Parathyroid adenoma (tissue), 2 donors: ENCODE data around the gene SLC35F3.

Source experiments
- H2AFZ ChIP-seq: fragments of 300-600 bp; sonication (generic); one replicate; pipeline ENCODE4 v1.7.0; 2017; ENCODE audit warnings: antibody characterized with exemption, mild to moderate bottlenecking
- H3K27ac ChIP-seq: fragments of 300-600 bp; sonication (generic); one replicate; pipeline ENCODE4 v1.7.0; 2017
- H3K27me3 ChIP-seq: fragments of 300-600 bp; sonication (generic); one replicate; pipeline ENCODE4 v1.7.0; 2017; ENCODE audit warnings: low read length; ENCODE audit not compliant: control insufficient read depth, insufficient read depth
- H3K36me3 ChIP-seq: fragments of 300-600 bp; sonication (generic); one replicate; pipeline ENCODE4 v1.7.0; 2017; ENCODE audit warnings: low read length; ENCODE audit not compliant: control insufficient read depth, insufficient read depth
- H3K4me1 ChIP-seq: fragments of 300-600 bp; sonication (generic); one replicate; pipeline ENCODE4 v1.7.0; 2017; ENCODE audit warnings: control low read depth
- H3K4me2 ChIP-seq: fragments of 300-600 bp; sonication (generic); one replicate; pipeline ENCODE4 v1.7.0; 2017; ENCODE audit warnings: low read length
- H3K4me3 ChIP-seq: fragments of 300-600 bp; sonication (generic); one replicate; pipeline ENCODE4 v1.7.0; 2017; ENCODE audit warnings: low read depth, low read length
- H3K79me2 ChIP-seq: fragments of 300-600 bp; sonication (generic); one replicate; pipeline ENCODE4 v1.7.0; 2017; ENCODE audit warnings: control low read depth
- H3K9ac ChIP-seq: fragments of 300-600 bp; sonication (generic); one replicate; pipeline ENCODE4 v1.7.0; 2017; ENCODE audit warnings: mild to moderate bottlenecking
- H3K9me3 ChIP-seq: fragments of 300-600 bp; sonication (generic); one replicate; pipeline ENCODE4 v1.7.0; 2017; ENCODE audit warnings: low read length; ENCODE audit not compliant: control insufficient read depth
- TF ChIP-seq, protein P1 (sequence below): fragments of 300-600 bp; sonication (generic); IDR thresholded peaks from one replicate; pipeline ENCODE4 v1.7.0; 2017; ENCODE audit warnings: antibody characterized with exemption, mild to moderate bottlenecking
- donor health status: primary hyperparathyroidism.

SLC35F3 gene

DNA sequence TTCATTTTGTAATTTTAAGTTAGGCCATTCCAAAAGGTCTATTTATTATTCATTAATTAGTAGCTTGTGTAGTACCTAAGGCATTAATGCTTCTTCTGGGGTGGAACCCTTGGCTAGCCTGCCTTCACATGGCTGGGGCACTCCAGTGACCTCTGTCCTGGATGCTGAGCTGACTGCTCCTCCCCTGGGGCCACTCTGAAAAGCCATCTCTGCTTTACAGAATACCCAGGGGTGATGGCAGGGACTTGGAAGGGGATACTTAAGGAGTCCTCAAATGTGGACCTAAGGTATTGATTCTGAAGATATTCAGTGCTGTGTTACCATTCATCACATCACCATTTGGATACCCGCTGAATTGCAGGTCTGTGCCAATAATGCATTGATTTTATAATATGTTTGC lies 281.0 kb downstream of the SLC35F3 start:
- no peaks in the 10 kb centered on the region for H3K27me3 ChIP-seq
- no peak overlapping the region for H2AFZ ChIP-seq
- no peaks in the 10 kb centered on the region for H3K4me1 ChIP-seq
- TF ChIP-seq, protein P1, sequence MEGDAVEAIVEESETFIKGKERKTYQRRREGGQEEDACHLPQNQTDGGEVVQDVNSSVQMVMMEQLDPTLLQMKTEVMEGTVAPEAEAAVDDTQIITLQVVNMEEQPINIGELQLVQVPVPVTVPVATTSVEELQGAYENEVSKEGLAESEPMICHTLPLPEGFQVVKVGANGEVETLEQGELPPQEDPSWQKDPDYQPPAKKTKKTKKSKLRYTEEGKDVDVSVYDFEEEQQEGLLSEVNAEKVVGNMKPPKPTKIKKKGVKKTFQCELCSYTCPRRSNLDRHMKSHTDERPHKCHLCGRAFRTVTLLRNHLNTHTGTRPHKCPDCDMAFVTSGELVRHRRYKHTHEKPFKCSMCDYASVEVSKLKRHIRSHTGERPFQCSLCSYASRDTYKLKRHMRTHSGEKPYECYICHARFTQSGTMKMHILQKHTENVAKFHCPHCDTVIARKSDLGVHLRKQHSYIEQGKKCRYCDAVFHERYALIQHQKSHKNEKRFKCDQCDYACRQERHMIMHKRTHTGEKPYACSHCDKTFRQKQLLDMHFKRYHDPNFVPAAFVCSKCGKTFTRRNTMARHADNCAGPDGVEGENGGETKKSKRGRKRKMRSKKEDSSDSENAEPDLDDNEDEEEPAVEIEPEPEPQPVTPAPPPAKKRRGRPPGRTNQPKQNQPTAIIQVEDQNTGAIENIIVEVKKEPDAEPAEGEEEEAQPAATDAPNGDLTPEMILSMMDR, result no peak
- H3K79me2 ChIP-seq, result no peaks in the 10 kb centered on the region
- H3K4me2 ChIP-seq, result no peak overlapping the region
- H3K27ac ChIP-seq, result no peak overlapping the region
- H3K4me3 ChIP-seq, result no peak overlapping the region
- no peak overlapping the region for H3K9ac ChIP-seq
- no peaks in the 10 kb centered on the region for H3K36me3 ChIP-seq
- no peaks in the 10 kb centered on the region for H3K9me3 ChIP-seq

DNA sequence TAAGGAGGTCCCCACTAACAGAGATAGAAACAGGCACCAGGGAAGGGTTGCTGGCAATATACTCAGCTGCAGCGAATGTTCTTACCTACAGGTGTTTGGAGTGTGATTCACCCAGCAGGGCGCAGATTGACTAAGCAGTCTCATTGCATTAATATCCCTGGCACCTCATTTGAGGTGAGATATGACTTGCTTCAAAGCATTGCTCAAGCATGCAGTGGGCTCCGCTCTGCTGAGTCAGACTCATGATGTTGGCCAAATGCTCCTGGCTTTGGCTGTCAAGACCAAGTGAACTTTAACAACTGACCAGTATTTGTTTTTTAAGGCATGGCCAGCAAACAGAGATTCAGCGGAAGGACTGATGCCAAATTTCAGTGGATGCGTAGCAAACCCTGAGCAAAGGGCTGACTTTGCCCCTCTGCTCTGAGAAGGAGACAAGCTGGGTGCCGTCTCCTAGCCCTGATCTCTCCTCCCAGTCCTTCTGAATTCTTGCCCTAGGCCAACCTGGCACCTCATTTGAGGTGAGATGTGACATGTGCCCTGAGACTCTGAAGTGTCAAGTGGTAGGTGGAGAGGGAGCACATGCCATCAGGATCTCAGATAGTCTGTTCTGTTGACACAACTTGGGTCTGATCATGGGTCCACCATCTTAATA lies 281.7 kb downstream of the SLC35F3 start:
- Histone ChIP-seq H3K36me3 (no peaks in the 10 kb centered on the region), H3K9me3 (no peaks in the 10 kb centered on the region), H3K4me1 (no peaks in the 10 kb centered on the region), H3K27me3 (no peaks in the 10 kb centered on the region), H3K9ac (no peak overlapping the region), H3K4me2 (no peak overlapping the region), H3K4me3 (no peak overlapping the region), H2AFZ (no peak overlapping the region), H3K27ac (no peak overlapping the region), H3K79me2 (no peaks in the 10 kb centered on the region)
- TF ChIP-seq, protein P1, result no peak

DNA sequence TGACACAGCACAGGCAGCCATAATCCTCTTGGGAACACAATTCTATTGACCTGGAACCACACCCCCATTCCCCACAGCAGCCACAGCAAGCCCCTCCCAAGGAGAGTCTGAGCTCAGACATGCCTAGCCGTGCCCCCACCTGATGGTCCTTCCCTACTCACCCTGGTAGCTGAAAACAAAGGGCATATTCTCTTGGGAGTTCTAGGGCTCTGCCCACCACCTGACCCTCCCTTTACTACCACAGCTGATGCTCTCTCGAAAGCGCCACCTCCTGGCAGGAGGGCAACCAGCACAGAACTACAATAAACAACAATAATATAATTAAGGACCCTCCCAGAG lies 283.9 kb downstream of the SLC35F3 start:
- no peak overlapping the region for H3K4me2 ChIP-seq
- no peaks in the 10 kb centered on the region for H3K36me3 ChIP-seq
- no peaks in the 10 kb centered on the region for H3K9me3 ChIP-seq
- H3K4me3 ChIP-seq, result no peak overlapping the region
- no peaks in the 10 kb centered on the region for H3K27me3 ChIP-seq
- H2AFZ ChIP-seq, result no peak overlapping the region
- H3K4me1 ChIP-seq, result no peaks in the 10 kb centered on the region
- H3K9ac ChIP-seq, result no peak overlapping the region
- H3K27ac ChIP-seq, result no peak overlapping the region
- no peaks in the 10 kb centered on the region for H3K79me2 ChIP-seq
- TF ChIP-seq, protein P1, result no peak

DNA sequence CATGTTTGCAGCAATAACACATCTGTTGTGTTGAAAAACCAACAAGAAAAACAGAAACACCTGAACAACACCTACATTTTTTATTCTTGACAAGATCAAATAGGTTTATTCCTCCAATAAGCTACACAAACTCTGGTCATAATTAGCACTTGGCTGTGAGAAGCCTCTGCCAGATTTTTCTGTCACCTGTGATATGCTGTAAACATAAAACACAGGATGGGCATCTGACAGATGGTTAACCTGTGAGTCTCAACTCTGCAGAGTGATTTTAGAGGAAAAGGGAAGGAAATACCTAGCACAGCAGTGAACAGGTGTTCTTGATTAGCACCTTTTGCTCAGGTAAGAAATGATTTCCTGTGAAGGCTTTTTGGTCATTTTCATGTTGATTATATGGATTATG lies 293.4 kb downstream of the SLC35F3 start:
- no peaks in the 10 kb centered on the region for H3K9me3 ChIP-seq
- H3K79me2 ChIP-seq, result no peaks in the 10 kb centered on the region
- no peak overlapping the region for H3K4me2 ChIP-seq
- H3K4me1 ChIP-seq, result no peaks in the 10 kb centered on the region
- TF ChIP-seq, protein P1, result no peak
- no peak overlapping the region for H3K9ac ChIP-seq
- H3K36me3 ChIP-seq, result no peaks in the 10 kb centered on the region
- H3K4me3 ChIP-seq, result no peak overlapping the region
- H3K27ac ChIP-seq, result no peak overlapping the region
- H3K27me3 ChIP-seq, result no peaks in the 10 kb centered on the region
- H2AFZ ChIP-seq, result no peak overlapping the region

DNA sequence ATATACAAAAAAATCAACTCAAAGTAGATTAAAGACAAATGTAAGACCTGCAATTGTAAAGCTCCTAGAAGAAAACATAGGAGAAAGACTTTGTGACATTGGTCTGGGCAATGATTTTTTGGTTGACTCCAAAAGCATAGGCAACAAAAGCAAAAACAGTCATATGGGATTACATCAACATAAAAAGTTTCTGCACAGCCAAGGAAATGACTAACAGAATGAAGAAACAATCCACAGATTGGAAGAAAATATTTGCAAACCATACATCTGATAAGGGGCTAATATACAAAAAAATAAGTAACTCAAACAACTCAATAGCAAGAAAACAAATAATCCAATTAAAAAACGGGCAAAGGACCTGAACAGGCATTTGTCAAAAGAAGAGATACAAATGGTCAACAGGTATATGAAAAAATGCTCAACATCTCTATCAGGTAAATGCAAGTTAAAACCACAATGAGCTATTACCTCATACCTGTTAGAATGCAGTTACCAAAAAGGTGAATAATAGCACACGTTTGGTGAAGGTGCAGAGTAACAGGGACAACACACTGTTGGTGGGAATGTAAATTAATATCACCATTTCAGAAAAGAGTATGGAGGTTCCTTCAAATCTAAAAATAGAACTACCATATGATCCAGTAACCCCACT lies 295.1 kb downstream of the SLC35F3 start:
- TF ChIP-seq, protein P1, result no peak
- no peaks in the 10 kb centered on the region for H3K27me3 ChIP-seq

More for the DNA sequence above, 295.1 kb downstream of the SLC35F3 start:
- H3K9ac ChIP-seq, result no peak overlapping the region
- H2AFZ ChIP-seq, result no peak overlapping the region
- no peak overlapping the region for H3K4me2 ChIP-seq
- H3K9me3 ChIP-seq, result no peaks in the 10 kb centered on the region
- no peaks in the 10 kb centered on the region for H3K4me1 ChIP-seq
- no peak overlapping the region for H3K27ac ChIP-seq
- no peaks in the 10 kb centered on the region for H3K36me3 ChIP-seq
- H3K79me2 ChIP-seq, result no peaks in the 10 kb centered on the region
- no peak overlapping the region for H3K4me3 ChIP-seq
